ENCODE measurements around the gene IL4R. TPM values are rescaled to one million over a fixed set of nuclear protein-coding genes. Genes with fewer than 3 reads are reported as not detected.
"Not testable (repeated sequence)": the region's sequence is repeated elsewhere in the genome, so short reads cannot be mapped to it uniquely, and the experiment has no call there.

The IL4R gene
- polyA plus RNA-seq, 4 donors = 13.2 to 20.5 (median 15.5) TPM

DNA sequence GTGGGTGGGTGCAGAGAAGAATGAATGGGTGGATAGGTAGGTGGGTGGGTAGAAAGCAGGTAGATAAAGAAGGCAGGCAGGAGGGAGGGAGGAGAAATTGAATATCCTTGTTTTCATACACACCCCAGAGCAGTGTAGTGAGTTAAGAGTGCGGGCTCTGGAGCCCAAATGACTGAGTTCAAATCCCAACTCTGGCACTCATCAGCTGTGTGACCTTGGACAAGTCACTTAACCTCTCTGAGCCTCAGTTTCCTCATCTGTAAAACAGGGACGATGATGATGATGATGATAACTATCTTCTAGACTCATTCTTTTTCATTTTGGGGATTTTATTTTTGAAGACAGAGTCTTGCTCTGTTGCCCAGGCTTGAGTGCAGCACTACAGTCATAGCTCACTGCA is 86.2 kb downstream of the IL4R start:
- DNase-seq (ENCODE audit: low read depth in 4 of 4, low spot score in 3 of 4) = no peak

DNA sequence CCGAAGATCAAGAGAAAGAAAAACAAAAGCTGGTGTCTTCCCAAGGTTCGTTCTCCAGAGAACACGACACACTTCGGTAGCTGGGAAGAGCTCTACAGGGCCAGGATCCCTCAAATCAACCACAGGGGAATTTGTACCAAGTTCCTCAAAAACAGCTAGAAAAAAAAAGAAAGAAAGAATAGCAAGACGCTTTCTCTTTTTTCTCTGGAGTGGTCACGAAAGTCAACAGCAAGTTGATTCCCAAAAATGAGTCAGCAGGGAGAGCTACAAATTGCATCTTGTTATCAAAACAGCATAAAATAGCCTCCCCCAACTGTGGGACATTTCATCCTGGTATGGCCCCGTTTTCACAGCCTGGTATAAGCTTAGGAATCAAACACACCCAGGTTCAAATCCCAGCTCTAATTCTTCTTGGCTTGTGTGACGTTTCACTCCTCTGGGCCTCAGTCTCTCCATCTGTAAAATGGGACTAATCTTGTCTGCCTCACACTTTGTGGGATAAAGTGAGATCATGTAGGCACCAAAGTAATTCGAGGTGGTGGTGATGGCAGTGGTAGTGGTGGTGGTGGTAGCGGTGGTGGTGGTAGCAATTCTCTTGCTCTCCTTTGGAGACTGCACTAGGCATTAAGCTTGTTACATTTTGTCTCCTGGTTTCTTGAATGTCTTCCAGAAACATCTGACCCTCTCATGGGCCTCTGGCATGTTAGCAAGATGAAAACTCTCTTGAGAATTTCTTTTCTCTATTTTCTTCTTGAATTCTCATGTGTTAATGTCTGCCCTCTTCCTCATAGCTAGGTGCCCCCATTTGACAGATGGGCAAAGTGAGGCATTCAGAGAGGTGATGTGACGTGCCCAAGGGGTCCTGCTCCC is 87.2 kb downstream of the IL4R start:
- DNase-seq (ENCODE audit: low read depth in 4 of 4, low spot score in 3 of 4) = no peak

DNA sequence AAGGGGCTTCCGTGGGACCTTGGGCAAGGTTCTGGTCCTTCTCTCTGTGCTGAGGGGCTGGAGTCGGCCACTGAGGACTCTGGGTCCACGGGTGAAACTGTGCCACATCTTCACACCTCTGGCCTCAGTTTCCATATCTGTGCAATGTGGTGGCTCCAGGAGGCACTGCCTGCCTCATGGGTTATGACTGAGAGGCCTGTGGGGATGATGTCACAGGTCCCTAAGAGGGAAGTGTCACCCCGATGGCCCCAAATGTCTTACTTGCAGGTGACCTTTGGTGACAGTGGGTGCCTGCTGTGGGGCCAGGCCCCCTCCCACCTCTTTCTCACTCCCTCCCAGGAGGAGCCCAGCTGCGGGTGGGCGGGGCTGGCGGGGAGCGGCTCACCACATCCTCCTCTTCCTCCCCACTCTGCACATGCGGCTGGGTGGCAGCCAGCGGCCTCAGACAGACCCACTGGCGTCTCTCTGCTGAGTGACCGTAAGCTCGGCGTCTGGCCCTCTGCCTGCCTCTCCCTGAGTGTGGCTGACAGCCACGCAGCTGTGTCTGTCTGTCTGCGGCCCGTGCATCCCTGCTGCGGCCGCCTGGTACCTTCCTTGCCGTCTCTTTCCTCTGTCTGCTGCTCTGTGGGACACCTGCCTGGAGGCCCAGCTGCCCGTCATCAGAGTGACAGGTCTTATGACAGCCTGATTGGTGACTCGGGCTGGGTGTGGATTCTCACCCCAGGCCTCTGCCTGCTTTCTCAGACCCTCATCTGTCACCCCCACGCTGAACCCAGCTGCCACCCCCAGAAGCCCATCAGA is 88.2 kb downstream of the IL4R start, which contains the start of gene IL21R:
Gene IL21R (plus strand): TSS at position 407 of the 801 bp plus-strand sequence. CDS start 27,898 bp downstream, outside the sequence.
- no peak for DNase-seq (ENCODE audit: low read depth in 4 of 4, low spot score in 3 of 4)

DNA sequence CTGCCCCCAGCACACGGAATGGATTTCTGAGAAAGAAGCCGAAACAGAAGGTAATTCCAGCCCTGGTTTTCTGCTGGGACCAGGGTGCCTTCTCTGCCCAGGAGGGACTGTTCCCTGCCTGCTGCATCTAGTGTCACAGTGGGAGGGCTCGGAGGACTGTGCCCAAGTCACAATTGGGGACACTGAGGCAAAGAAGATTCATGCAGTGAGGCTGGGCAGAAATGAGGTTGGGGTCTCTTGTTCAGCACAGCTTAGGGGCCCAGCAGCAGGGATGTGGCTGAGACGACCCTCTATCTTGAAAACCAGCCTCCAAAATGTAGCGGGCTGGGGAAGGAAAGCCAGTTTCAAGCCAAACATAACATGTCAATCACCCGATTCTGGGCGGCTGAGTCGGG is 88.8 kb downstream of the IL4R start:
- no peak for DNase-seq (ENCODE audit: low read depth in 4 of 4, low spot score in 3 of 4)

DNA sequence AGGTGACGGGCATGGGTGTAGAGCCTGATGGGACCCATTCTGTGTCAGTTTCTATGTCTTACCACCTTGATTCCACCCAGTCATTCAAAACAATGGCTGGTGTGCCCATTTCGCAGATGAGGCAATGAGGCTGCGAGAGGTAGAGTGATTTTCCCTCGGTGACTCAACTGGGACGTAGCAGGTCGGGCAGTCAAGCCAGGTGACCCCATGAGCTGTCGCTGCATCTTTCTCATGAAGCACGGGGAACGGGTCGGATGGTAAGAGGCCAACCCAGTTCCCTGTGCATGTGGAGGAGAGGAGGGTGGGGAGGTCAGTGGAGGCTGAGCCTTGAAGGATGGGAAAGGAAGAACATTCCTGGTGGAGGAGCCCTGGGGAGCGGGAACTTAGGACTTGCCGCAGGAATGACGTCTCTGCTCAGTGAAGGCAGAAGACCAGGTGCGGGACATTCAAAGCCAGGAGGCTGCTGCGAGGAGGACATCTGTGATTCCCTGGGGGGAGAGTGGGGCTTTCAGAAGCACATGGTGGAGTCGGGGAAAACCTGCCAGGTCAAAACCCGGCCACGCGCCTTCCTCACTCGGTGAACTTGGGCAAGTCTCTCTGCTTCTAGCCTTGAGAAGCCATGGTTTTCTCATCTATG is 89.3 kb downstream of the IL4R start:
- no peak for DNase-seq (ENCODE audit: low read depth in 4 of 4, low spot score in 3 of 4)

DNA sequence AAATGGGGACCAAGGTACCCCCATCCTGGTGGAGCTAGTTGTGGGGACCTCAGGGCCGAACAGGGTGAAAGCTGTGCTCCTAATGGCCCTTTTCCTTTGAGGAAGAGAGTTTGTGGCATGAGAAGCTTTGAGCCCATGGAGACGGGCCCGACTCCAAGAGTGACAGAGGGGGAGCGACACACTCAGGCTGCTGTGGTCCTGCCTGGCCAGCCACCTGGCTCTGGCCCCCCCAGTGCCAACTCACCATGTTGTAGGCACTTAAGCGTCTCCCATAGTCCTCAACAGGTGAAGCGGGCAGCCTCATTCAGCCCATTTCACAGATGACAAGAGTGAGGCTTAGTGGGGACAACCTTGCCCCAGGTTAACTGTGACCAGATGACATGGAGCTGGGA is 89.8 kb downstream of the IL4R start:
- no peak for DNase-seq (ENCODE audit: low read depth in 4 of 4, low spot score in 3 of 4)

DNA sequence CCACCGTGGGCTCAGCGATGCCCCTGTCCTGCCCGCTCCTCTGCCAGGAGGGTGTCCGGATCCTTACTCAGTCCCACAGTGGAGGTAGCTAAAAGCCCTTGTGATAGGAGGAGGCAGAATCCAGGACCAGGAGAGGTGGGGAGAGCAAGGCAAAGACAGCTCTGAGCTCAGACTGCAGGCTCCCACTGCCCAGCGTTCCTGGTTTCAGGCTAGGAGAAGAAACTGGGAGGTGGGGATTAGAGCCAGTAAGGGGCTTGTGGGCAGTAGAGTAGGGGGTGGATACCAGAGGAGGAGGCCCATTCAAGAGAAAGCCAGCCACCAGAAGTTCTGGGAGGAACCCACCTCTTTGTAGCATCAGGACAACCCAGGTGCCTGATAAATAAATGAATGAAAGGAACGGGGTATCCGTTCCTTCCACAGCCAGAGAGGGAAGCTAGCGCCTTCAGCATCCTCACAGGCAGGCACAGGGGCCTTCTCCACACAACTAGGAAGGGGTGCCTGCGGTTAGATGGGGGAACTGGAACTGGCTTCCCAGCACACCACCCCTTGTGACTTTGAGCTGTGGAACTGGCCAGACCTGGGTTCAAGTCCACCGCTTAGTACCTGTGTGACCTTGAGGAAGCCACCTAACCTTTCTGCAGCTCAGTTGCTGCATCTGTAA is 90.5 kb downstream of the IL4R start:
- DNase-seq (ENCODE audit: low read depth in 4 of 4, low spot score in 3 of 4) = no peak

DNA sequence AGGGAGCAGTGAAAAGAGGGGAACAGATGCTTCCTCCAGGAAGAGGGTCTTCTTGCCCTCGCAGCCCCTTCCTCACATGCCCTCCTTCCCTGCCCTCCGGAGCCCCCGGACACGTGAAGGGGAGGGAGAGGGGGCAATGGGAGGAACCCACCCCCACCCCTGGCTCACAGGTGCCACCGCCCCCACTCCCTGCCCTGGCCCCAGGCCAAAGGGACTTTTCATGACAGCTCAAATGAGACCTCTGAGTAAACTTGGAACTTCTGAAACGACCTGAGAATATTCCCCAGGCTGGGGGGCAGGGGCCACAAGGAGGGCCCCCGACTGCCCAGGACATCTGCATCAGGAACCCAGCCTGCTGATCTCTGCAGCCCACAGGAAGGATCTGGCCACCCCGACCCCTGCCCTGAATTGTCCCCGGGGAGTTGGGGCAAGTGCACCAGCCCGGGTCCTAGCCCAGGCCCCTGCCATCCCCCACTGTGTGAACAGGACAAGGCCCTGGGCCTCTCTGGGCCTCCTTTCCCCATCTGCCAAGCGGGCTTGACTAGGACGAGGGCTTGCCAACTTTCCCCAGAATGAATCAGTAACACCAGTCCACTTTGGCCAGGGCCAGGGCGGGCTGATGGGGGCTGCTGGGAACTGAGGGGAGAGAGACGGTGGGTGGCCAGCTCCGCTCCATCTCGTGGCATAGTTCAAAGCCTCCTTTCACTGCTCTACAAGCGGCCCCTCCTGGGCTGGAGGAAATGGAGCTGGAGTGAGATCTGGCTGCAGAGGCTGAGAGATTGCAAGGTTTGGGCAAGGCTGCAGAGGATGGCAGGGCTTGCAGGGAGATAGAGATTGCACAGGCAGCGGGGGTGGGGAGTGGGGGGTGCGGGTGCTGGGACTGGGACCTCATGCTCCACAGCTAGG is 92.0 kb downstream of the IL4R start:
- no peak for DNase-seq (ENCODE audit: low read depth in 4 of 4, low spot score in 3 of 4)

DNA sequence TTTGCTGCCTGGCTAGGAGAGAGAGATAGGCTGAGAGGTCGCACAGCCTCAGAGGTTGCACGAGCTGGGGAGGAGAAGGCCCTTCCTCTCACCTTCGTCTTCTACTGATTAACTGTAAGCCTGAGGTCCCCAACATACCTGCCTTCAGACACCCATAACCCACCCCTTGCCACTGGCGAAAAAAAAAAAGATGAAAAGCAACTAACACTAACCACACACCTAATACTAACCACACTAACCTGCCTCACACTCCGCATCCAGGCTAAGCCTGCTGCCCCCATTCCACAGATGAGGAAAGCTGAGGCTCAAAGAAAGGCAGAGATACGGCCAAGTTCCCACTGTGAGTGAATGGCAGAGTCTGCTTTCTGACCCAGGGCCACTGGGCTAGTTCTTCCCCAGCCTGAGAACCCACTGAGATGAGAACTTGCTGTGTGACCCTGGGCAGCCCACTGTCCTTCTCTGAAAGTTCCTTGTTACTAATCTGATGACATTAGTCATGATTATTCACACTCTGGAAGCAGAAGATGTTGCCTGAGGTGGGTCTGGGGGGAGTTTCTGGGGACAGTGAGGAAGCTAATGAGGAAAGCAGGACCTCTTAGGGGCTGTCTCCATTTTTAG is 92.8 kb downstream of the IL4R start:
- DNase-seq (ENCODE audit: low read depth in 4 of 4, low spot score in 3 of 4) = no peak

DNA sequence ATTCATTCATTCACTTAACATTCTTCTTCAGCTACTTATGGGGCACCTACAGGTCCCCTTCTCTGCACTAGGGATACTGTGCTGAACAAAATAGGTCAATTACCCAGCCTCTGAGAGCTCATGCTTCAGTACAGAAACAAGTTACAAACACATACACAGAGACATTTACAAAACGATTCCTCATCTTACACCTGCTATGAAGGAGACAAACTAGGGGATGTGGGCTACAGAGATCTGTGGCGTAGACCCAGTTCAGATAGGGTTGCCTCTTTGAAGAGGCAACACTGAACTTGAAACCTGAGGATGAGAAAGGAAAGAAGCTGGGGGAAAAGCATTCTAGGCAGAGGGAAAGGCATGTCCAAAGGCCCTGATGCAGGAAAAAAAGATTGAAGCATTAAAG is 93.4 kb downstream of the IL4R start:
- no peak for DNase-seq (ENCODE audit: low read depth in 4 of 4, low spot score in 3 of 4)

DNA sequence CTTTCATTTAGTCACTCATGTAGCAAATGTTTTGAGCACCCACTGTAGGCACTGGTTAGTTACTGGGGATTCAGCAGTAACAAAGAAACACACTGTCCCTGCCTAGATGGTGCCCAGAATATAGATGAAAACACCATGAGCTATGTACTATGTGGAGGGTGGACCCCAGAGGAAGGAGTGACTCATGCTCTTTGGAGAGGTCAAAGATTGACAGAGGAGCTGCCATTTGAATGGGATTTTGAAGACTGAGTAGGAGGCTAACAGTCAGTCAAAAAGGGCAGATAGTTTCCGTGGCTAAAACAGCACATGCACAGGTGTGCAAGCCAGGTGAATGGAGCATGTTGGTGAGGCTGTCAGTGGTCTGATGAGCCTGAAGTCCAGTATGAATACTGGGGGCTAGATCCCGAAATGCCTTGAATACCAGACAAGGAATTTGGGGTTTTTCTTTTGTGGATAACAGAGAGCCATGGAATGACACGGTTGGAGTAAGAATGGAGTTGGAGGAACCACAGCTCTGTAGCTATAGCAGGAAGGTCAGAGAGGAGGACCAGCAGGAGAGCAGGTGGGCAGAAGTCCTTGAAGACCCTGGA is 94.3 kb downstream of the IL4R start:
- DNase-seq (ENCODE audit: low read depth in 4 of 4, low spot score in 3 of 4) = no peak

DNA sequence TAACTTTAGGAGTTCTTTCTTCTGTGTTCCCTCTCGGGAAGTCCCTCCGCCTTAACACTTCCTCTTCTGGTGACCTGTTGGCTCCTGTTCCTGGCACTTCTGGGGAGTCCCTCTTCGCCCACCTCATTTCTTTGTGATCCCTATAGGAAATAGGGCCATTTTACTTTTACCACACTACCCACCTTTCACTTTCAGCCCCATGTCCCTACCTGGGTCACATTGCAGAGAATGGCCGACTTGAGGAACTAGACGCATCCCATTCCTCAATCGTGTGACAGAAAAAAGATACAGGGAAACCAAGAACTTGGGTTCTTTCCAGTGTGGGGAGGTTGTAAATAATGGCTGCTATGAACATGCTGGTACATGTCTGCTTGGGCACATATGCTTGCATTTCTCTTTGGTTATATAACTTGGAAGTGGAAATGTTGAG is 94.8 kb downstream of the IL4R start:
- no peak for DNase-seq (ENCODE audit: low read depth in 4 of 4, low spot score in 3 of 4)

DNA sequence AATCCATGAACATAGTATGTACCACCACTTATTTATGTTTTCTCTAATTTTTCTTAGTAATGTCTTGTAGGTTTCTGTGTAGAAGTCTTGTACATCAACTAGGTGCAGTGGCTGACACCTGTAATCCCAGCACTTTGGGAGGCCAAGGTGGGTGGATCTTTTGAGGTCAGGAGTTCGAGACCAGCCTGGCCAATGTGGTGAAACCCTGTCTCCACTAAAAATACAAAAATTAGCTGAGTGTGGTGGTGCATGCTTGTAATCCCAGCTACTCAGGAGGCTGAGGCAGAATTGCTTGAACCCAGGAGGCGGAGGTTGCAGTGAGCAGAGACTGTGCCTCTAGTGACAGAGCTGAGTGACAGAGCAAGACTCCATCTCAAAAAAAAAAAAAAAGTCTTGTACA is 96.2 kb downstream of the IL4R start:
- not testable (repeated sequence) for DNase-seq (ENCODE audit: low read depth in 4 of 4, low spot score in 3 of 4)

DNA sequence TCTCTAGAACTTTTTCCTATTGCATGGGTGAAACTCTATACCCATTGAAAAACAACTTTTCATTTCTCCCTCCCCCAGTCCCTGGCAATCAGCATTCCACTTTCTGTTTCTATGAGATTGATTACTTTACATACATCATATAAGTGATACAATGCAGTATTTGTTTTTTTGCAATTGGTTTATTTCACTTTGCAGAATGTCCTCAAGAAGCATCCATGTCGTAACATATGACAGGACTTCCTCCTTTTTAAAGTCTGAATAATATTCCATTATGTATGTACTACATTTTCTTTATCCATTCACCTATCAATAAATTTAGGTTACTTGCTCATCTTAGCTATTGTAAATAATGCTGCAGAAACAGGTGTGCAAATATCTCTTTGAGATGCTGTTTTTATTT is 97.0 kb downstream of the IL4R start:
- DNase-seq (ENCODE audit: low read depth in 4 of 4, low spot score in 3 of 4) = no peak

DNA sequence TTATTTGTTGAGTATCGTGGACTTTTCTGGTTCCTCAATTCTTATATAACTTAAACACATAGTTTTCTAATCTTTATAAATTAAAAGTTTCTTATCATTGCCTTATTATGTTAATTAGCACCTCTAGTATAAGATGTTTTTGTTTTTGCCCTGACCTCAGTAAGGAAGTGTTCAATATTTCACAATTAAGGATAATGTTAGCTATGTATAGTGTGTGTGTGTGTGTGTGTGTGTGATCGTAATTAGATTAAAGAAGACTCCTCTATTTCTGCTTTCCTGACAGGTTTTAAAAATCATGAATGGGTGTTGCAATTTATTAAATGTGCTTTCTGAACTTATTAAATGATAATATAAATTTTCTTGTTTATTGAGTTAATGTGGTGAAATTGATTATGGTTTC is 100.2 kb downstream of the IL4R start:
- DNase-seq (ENCODE audit: low read depth in 4 of 4, low spot score in 3 of 4) = no peak

All from left renal pelvis (tissue), 4 donors.